GM23248 (cell line): ENCODE measurements around the gene PGAP2.

Experiments used
- EZH2 ChIP-seq: fragments of 200-600 bp; sonication (generic); IDR thresholded peaks from 2 replicates; pipeline ENCODE4 v1.6.1; 2018; ENCODE audit warnings: antibody characterized with exemption, mild to moderate bottlenecking; ENCODE audit not compliant: insufficient read depth, poor library complexity, severe bottlenecking
- EZH2phosphoT487 ChIP-seq: fragments of 200-600 bp; sonication (generic); IDR thresholded peaks from 2 replicates; pipeline ENCODE4 v1.6.1; 2018; ENCODE audit warnings: antibody characterized with exemption, moderate library complexity, mild to moderate bottlenecking, low read depth; ENCODE audit not compliant: insufficient read depth

DNA sequence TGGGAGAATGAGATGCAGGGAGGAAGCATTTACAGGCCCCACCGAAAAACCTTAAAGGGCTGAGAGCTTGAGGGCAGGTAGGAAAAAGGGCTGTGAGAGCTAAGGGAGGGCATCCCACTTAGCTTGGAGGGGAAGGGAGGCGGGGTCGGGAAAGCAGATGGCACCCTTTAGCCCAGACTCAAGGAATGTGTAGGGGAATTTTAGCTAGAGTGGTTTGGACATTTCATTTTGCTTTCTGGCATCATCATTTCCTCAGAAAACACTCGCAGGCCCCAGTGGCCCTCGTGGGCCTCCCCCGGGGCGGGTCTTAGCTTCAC is 46.3 kb downstream of the PGAP2 start:
- TF ChIP-seq EZH2phosphoT487 (no peak), EZH2 (no peak)
